ENCODE results near the gene CDON.

DNA sequence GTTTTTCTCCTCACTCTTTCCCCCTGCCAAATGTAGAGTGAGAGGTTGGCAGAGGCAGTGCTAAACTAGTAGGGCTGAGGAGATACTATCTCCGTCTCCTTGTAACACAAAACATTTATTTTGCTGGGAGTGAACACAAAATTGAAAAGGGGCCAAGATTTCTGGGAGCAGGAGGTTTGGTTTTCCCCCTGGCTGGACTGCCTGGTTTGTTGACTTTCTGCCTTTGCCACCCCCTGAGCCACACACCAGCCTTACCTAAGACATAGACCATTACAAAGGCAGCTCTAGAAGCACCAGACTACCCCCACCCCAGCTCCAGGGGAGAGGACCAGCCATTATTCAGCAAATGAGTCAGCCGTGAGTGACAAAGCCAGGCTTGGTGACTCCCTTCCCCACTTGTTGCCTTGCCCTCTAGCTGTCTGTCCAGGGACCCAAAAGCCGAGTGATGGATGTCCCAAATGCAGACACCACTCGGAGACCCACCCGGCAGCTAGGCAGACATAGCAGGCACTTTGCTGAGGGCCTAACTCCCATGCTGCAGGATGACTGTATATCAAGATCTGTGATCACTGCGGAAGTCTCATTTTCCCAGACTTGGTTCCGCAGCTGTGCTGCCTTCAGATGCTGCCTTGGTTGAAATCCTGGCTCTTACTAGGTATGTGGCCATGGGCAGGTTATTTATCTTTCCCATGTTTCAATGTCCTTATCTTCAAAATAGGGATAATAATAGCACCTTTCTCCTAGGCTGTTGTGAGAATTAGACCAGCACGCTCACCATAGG, 17.7 kb upstream of the CDON start:
- TF ChIP-seq, protein P1, sequence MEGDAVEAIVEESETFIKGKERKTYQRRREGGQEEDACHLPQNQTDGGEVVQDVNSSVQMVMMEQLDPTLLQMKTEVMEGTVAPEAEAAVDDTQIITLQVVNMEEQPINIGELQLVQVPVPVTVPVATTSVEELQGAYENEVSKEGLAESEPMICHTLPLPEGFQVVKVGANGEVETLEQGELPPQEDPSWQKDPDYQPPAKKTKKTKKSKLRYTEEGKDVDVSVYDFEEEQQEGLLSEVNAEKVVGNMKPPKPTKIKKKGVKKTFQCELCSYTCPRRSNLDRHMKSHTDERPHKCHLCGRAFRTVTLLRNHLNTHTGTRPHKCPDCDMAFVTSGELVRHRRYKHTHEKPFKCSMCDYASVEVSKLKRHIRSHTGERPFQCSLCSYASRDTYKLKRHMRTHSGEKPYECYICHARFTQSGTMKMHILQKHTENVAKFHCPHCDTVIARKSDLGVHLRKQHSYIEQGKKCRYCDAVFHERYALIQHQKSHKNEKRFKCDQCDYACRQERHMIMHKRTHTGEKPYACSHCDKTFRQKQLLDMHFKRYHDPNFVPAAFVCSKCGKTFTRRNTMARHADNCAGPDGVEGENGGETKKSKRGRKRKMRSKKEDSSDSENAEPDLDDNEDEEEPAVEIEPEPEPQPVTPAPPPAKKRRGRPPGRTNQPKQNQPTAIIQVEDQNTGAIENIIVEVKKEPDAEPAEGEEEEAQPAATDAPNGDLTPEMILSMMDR (conservative IDR thresholded peaks at IDR 0.05; ENCODE audit: low read length) = no peak
- TF ChIP-seq EZH2phosphoT487 (IDR thresholded peaks at IDR 0.05; ENCODE audit: borderline replicate concordance) = no peak
